Memory B cell (primary cell): Measurements from ENCODE around the gene SIRPG.
"Not testable (repeated sequence)": the region's sequence is repeated elsewhere in the genome, so short reads cannot be mapped to it uniquely, and the experiment has no call there.

Experiments used
- ATAC-seq: fragments of 150-1000 bp; cut with Tn5 transposase; 2 replicates; pipeline ENCODE4 v1.10.0; 2021; ENCODE audit warnings: low read depth, mild to moderate bottlenecking, moderate library complexity
- DNase-seq, 2 donors: peaks; one replicate each; pipeline ENCODE4 v3.0.0; 2022; ENCODE audit warnings: low spot score in 2 of 2
- H3K27ac Mint-ChIP-seq: one replicate; pipeline ENCODE4 v1.8.0; 2022; ENCODE audit warnings: mild to moderate bottlenecking, moderate library complexity, mixed read lengths
- H3K27me3 Mint-ChIP-seq: one replicate; pipeline ENCODE4 v1.8.0; 2022; ENCODE audit warnings: mixed read lengths
- H3K36me3 Mint-ChIP-seq: one replicate; pipeline ENCODE4 v1.8.0; 2022; ENCODE audit warnings: mild to moderate bottlenecking, mixed read lengths
- H3K4me1 Mint-ChIP-seq: one replicate; pipeline ENCODE4 v1.8.0; 2022; ENCODE audit warnings: mixed read lengths
- H3K4me3 Mint-ChIP-seq: one replicate; pipeline ENCODE4 v1.8.0; 2022; ENCODE audit warnings: mild to moderate bottlenecking, moderate library complexity, mixed read lengths
- H3K9me3 Mint-ChIP-seq: one replicate; pipeline ENCODE4 v1.8.0; 2022; ENCODE audit warnings: mixed read lengths

The SIRPG gene

GRCh38 chr20:1619861-1620444 is 37.6 kb downstream of the SIRPG start, which contains the start of gene SIRPB1:
Gene SIRPB1, minus strand, starts transcription at chr20:1620009. Its CDS starts 65 bp downstream, at chr20:1619944.
- Mint-ChIP-seq H3K9me3 (peaks cover 2% of the 10 kb centered on the region), H3K36me3 (peaks cover 1% of the 10 kb centered on the region), H3K4me1 (peaks cover 62% of the 10 kb centered on the region), H3K27ac (peak within 1 kb of the TSS; percentile 76), H3K4me3 (peak within 1 kb of the TSS; percentile 53), H3K27me3 (no peaks in the 10 kb centered on the region)
- no peak for DNase-seq
- peak; percentile 56 for ATAC-seq

GRCh38 chr20:1618954-1619540 is 38.5 kb downstream of the SIRPG start:
- DNase-seq (no peak), ATAC-seq (no peak)
- Mint-ChIP-seq H3K9me3 (peaks cover 2% of the 10 kb centered on the region), H3K4me3 (peak overlapping the region; percentile 53), H3K36me3 (peaks cover 4% of the 10 kb centered on the region), H3K27me3 (no peaks in the 10 kb centered on the region), H3K27ac (peak overlapping the region; percentile 76), H3K4me1 (peaks cover 60% of the 10 kb centered on the region)

GRCh38 chr20:1618479-1618878 is 39.1 kb downstream of the SIRPG start:
- no peaks in the 10 kb centered on the region for H3K9me3 Mint-ChIP-seq
- peaks cover 55% of the 10 kb centered on the region for H3K4me1 Mint-ChIP-seq
- H3K36me3 Mint-ChIP-seq: peaks cover 4% of the 10 kb centered on the region

GRCh38 chr20:1616858-1617434 is 40.6 kb downstream of the SIRPG start:
- DNase-seq: no peak
- Mint-ChIP-seq H3K4me1 (peaks cover 45% of the 10 kb centered on the region), H3K4me3 (no peak overlapping the region), H3K9me3 (no peaks in the 10 kb centered on the region), H3K27ac (no peak overlapping the region), H3K36me3 (peaks cover 4% of the 10 kb centered on the region), H3K27me3 (no peaks in the 10 kb centered on the region)
- peak; percentile 25 for ATAC-seq

More at GRCh38 chr20:1618479-1618878, 39.1 kb downstream of the SIRPG start:
- Mint-ChIP-seq H3K27ac (peak overlapping the region; percentile 76), H3K27me3 (no peaks in the 10 kb centered on the region), H3K4me3 (no peak overlapping the region)
- ATAC-seq (no peak), DNase-seq (no peak)

GRCh38 chr20:1610404-1610803 is 47.2 kb downstream of the SIRPG start:
- H3K27ac Mint-ChIP-seq, H3K4me3 Mint-ChIP-seq, H3K9me3 Mint-ChIP-seq, DNase-seq, ATAC-seq, H3K4me1 Mint-ChIP-seq, H3K27me3 Mint-ChIP-seq, H3K36me3 Mint-ChIP-seq: not testable (repeated sequence)

GRCh38 chr20:1608678-1609347 is 48.8 kb downstream of the SIRPG start:
- H3K27ac Mint-ChIP-seq, H3K4me1 Mint-ChIP-seq, ATAC-seq, H3K36me3 Mint-ChIP-seq, H3K9me3 Mint-ChIP-seq, H3K4me3 Mint-ChIP-seq, H3K27me3 Mint-ChIP-seq, DNase-seq: not testable (repeated sequence)

DNA sequence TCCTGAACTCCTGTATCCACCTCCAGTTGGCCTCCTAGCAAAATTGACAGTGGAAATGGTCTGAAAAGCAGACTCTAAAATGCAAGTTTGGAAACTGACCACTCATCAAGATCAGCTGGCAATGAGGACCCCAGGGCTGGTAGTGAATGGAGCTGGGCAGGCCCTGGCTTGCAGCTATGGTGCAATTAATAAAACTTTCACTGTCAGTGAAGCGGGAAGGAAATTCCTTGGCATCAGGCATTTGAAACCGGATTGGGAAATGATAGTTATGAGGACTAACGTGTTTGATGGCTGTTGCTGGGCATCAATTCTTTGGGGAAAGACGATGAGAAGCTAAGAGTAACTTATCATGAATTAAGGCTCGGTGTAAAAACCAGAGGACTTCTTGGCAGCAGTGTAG is 56.8 kb downstream of the SIRPG start:
- ATAC-seq (no peak), DNase-seq (no peak)
- H3K4me1 Mint-ChIP-seq: no peaks in the 10 kb centered on the region
- H3K36me3 Mint-ChIP-seq: no peaks in the 10 kb centered on the region
- no peak overlapping the region for H3K27ac Mint-ChIP-seq
- H3K4me3 Mint-ChIP-seq: no peak overlapping the region
- H3K9me3 Mint-ChIP-seq: no peaks in the 10 kb centered on the region
- H3K27me3 Mint-ChIP-seq: no peaks in the 10 kb centered on the region

GRCh38 chr20:1595333-1595732 is 62.2 kb downstream of the SIRPG start:
- no peaks in the 10 kb centered on the region for H3K9me3 Mint-ChIP-seq
- H3K4me3 Mint-ChIP-seq: no peak overlapping the region
- H3K27me3 Mint-ChIP-seq: no peaks in the 10 kb centered on the region
- no peak for DNase-seq
- H3K27ac Mint-ChIP-seq: no peak overlapping the region
- no peaks in the 10 kb centered on the region for H3K36me3 Mint-ChIP-seq
- H3K4me1 Mint-ChIP-seq: no peaks in the 10 kb centered on the region
- no peak for ATAC-seq

GRCh38 chr20:1588533-1589460 is 68.8 kb downstream of the SIRPG start:
- DNase-seq: no peak
- ATAC-seq: no peak

DNA sequence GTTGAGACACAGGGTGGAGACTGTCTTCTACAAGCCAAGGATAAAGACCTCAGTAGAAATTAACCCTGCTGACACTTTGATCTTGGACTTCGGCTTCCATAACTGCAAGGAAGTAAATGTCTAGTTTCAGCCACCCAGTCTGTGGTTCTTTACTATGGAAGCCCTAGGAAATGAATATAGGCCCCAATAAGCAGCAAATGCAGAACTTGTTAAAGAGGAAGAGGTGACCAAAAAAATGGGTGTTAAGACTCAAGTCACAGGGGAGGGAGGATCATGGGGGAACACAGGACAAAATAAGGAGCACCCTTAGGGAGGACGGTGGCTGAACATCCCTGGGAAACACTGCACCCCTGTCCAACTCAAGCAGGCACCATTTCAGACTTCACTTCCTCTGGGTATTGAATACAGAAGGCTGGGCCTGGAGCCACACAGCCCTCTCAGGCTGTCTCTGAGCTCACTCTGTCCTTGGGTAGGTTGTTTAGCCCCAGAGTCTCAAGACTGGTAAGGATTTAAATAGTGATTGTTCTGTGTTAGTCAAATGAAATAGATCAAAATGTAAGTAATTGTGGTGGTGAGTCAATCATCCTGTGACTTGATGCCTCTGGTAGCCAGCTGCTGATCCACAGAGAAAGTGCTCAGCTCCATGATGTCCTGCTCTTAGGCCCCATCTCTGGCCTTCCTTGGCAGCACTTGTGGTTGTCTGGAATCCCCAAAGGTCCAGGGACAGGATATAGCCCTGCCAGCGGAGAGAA is 69.6 kb downstream of the SIRPG start:
- DNase-seq (no peak), ATAC-seq (no peak)
- no peaks in the 10 kb centered on the region for H3K27me3 Mint-ChIP-seq
- H3K4me1 Mint-ChIP-seq: no peaks in the 10 kb centered on the region
- no peaks in the 10 kb centered on the region for H3K36me3 Mint-ChIP-seq
- H3K4me3 Mint-ChIP-seq: no peak overlapping the region
- no peak overlapping the region for H3K27ac Mint-ChIP-seq
- no peaks in the 10 kb centered on the region for H3K9me3 Mint-ChIP-seq

More at GRCh38 chr20:1588533-1589460, 68.8 kb downstream of the SIRPG start:
- no peaks in the 10 kb centered on the region for H3K9me3 Mint-ChIP-seq
- H3K36me3 Mint-ChIP-seq: no peaks in the 10 kb centered on the region
- H3K4me3 Mint-ChIP-seq: no peak overlapping the region
- no peak overlapping the region for H3K27ac Mint-ChIP-seq
- H3K27me3 Mint-ChIP-seq: no peaks in the 10 kb centered on the region
- H3K4me1 Mint-ChIP-seq: no peaks in the 10 kb centered on the region

GRCh38 chr20:1579488-1579887 is 78.1 kb downstream of the SIRPG start:
- Mint-ChIP-seq H3K4me3 (no peak overlapping the region), H3K27ac (no peak overlapping the region), H3K27me3 (no peaks in the 10 kb centered on the region), H3K4me1 (no peaks in the 10 kb centered on the region), H3K36me3 (peaks cover 2% of the 10 kb centered on the region), H3K9me3 (no peaks in the 10 kb centered on the region)
- no peak for DNase-seq
- ATAC-seq: no peak
